GM21723 (cell line): ENCODE measurements around the gene ABHD4.
"Not testable (repeated sequence)": the region's sequence is repeated elsewhere in the genome, so short reads cannot be mapped to it uniquely, and the experiment has no call there.

ENCODE experiments used
- ATAC-seq: cut with Tn5 transposase; IDR thresholded peaks from one replicate; pipeline ENCODE4 v1.9.1; 2021; ENCODE audit warnings: mild to moderate bottlenecking, moderate library complexity; ENCODE audit not compliant: unreplicated experiment

Gene ABHD4

DNA sequence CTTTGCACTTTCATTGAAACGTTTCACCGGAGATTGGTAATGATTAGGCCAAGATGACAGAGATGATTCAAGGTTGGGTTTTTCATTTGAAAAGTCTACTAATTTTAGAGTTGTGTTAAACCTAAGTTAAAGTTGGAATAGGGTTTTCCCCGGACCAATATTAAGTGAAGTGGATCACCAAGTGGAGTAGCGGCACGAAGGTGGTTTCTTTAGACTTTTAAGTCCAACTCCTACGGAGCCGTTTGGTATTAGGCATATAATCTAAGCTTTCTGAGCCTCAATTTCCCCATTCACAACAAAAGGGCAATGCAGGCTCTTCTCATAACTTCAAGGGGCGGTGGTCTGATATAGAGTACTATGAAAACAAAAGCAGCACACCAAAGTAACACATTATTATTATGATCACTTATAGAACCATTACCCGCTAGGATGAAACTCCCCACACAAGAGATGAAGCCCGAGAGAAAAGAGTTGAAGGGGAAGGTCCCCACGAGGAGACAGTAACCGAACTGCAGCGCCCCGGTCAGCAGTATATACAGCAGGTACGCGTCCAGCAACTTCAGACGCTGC lies 9.5 kb upstream of the ABHD4 start:
- ATAC-seq = no peak

DNA sequence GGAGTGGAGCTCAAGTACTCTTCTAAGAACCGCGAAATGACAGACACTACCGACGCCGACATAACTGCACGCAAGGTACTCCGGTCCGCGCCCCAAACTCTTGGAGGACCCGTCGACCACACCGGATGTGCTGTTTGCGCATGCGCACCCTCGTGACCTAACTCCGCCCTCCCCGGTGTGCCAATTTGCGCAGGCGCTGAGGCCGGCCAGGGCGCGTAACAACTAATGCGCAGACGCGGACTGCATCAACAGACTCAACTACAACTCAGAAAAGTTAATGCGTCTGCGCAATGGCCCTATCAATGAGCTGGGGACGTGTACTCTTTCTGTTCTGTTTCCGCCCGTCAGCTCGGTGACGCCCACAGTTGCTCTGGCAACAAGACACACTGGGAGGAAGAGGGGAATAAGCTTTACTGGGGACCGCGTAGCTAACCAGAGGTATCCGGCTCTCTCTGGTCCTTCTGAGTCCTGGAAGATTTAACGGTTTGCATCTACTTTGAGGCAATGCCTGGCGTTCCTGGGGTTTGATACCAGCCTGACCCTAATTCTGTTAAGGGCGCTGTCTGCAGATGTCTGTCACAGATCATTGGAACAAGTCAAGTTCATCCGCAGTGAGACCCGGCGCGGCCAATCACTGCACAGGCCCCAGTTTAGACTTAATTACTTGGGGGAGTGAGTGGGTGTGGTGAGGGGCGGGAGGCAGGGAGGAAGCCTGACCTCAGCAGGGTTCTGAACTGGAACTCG lies 8.8 kb upstream of the ABHD4 start, which contains the start of gene DAD1:
DAD1 (minus strand) TSS at position 129 of the 744 bp plus-strand sequence; CDS start at position 62, 67 bp downstream.
- ATAC-seq = peak; percentile 92

DNA sequence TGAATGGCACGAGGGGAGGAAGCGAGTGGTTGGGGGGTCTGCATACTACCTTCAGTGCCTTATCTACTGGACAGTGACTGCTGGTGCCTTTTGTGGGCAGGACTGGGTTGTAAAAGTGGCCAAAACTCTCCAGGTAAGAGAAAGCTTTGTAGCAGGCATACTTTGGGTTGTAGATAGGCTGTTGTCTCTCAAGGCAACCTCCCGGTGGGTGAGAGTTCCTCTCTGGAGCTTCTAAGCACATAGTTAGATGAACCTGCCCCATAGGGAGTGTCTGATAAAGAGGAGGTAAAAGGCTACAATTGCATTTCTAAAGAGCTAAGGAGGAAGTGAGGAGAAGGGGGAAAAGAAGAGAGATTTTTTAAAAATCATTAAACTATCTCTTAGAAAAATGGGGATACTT lies 4.9 kb upstream of the ABHD4 start:
- no peak for ATAC-seq

DNA sequence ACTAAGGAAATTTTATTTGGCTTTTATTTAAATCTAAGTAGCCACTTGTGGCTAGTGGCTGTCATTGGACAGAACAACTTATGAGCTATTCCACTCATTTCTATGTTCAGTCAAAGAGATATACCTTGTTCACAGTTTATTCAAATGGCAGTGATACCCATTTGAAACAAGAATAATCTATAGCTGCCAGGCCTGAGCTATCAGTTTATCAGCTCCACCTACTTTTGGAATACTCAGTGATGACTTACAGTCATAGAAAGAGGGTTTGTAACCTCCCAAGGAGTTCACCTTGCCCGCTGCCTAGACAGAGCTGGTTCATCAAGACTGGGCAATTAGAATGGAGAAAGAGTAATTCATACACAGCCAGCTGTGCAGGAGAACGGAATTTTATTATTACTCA lies 4.5 kb upstream of the ABHD4 start:
- no peak for ATAC-seq

DNA sequence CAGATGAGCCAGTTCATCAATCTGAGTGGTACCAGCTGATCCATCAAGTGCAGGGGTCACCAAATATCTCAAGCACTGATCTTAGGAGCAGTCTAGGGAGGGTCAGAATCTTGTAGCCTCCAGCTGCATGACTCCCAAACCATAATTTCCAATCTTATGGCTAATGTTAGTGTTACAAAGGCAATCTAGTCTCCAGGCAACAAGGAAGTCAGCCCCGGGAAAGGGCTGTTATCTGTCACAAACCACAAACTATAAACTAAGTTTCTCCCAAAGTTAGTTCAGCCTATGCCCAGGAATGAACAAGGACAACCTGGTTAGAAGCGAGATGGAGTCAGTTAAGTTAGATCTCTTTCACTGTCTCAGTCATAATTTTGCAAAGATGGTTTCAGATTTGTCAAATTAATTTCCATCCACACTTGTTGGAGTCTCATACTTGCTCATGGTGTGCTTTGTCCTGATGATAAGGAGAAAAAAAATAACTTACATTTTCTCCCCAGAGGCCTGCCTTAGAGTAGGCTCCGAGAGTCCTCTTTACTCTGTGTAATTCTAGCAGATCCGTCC lies 3.9 kb upstream of the ABHD4 start:
- no peak for ATAC-seq

DNA sequence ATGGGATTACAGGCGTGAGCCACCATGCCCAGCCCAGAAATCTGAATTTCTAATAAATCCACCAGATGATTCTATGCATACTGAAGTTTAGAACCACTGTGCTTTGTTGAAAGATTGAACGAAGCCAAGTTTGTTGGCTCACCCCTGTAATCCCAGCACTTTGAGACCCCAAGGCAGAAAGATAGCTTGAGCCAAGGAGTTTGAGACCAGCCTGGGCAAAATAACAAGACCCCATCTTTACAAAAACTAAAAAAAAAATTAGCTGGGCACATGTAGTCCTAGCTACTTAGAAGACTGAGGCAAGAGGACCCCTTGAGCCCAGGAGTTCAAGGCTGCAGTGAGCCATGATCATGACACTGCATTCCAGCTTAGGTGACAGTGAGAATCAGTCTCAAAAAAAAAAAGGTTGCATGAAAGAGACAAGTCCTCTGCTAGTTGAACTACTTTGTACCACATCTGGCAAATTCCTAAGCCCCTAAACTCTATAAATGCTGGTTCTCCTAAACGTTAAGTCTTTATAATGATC lies 1.7 kb upstream of the ABHD4 start:
- no peak for ATAC-seq

DNA sequence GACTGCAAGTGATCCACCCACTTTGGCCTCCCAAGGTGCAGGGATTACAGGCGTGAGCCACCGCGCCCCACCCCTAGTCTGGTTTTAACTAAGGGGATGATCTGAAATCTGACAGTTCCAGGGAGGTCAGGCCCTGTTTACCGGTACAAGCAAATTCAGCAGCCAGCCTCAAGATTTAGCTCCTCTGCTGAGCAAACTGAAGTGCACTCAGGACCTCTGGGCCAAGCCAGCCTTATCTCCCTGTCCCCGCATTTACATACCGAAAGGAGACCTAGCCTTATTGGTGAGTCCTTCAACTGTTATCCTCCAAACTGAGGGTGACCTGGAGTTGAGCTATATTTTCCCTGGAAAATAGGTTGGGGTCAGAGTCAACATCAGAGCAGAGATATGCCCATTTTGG lies 835 bp upstream of the ABHD4 start:
- no peak for ATAC-seq

DNA sequence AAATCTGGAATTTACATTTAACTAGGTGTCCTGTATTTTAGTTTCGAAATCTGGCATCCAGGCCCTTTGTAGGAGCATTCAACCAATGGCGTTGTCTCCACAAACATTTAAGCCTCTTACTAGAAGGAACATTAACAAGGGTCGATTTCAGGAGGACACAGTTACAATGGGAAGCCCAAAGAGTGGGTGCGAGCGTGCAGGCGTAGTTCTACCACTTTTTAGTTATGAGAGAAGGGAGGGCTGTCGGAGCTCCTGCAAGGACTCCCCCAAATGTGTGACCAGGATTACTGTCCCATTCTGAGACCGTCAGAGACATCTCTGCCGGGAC lies 365 bp upstream of the ABHD4 start:
- ATAC-seq = peak; percentile 34

DNA sequence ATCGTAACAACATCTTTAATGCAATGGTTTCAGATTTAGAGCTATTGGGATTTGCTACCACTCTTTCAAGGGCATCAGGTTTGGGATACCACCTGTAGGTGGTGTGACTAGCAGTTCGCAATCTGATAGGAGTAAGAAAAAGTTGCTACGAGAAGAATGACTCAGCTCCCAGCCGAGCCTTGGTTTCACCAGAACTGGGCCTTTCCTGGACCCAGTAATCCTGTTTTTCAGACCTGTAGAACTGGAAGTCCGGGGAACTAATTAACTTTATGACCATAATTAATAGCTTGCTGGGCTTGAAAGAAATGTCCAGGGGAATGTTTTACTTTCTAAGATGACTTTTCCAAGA lies 770 bp downstream of the ABHD4 start:
- peak; percentile 50 for ATAC-seq

DNA sequence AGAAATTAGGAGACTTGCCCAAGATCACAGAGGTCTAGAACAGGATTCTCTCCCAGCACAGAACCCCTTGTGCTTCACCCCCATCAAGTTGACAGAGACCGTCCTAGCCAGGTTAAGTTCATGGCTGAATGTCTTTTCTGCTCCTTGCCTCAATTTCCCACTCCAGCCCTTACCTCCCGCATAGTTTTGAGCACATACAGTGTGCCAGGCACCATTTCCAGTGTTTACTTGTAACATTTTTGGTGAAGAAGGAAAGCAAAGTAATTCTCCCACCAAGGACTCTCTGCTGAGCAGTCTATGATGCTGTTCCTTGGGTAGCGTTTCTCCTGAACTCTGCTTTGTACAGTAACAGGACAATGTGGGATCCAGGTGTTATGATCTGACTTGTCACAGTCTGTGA lies 1.2 kb downstream of the ABHD4 start:
- no peak for ATAC-seq

DNA sequence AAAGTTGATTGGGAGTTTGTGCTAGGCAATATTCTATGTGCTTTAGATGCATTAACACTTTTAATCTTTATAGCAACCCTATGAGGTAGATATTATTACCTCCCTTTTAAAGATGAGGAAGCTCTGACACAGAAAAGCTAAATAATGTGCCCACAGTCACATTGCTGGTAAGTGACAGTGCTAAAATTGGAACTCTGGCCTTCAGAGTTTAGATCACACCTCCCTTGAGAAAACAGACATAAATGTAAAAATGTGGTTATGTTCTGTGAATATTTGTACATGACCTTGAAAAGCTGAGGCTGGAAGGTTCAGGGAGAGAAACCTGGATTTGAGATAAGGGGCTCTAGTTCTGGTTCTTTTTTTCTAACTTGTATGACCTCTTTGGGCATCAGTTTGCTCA lies 1.9 kb downstream of the ABHD4 start:
- no peak for ATAC-seq

DNA sequence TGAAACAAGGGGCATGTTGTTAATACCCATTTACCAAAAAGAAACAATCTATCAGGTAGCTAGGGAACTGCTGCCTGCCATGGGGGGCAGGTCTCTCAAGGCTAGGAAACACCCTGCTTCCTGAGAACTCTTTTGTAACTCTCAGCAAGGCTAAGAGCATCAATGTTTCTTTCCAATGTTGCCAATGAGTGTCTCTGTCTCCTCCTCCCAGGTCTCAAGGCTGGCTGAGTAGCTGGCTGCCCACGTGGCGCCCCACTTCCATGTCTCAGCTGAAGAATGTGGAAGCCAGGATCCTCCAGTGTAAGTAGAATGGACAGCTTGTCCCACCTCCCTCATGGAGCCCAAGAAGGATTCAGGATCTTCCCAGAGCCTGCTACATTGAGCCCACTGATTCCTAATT lies 3.4 kb downstream of the ABHD4 start:
- no peak for ATAC-seq

DNA sequence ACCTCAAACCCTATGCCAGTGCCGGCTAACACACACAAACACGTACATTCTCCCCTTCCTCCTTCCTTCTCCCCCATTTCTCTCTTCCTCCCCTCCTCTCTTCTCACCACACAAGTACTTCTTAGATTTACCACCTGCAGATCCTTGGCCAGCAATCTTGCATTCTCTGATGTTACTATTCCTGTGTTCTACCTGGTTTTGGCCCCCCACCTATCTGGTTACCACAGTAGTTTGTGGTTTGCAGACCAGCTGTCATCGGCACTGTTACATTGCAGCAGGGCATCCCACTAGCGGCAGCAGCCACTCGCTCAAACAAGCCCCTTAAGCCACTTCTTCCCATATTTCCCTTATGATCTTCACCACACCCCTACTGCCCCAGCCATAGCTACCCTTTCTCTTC lies 3.9 kb downstream of the ABHD4 start:
- ATAC-seq = no peak

DNA sequence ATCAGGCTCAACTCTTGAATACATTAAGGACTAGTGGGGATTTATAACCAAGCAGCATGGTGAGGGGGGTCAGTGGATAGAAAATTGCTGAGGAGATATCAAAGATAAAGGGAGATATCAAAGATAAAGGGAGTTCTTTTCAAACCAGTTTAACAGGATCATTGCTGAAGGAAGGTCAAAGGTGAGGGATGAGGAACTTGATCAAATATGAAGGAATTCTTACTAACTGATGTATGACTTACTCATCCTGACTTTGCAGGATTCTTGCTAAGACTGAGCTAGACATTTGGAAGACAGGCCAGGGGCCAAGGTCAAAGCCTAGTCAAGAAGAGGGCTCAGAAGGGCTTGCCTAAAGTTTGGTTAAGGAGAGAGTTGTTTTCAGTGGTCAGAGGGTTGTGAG lies 4.8 kb downstream of the ABHD4 start:
- no peak for ATAC-seq

DNA sequence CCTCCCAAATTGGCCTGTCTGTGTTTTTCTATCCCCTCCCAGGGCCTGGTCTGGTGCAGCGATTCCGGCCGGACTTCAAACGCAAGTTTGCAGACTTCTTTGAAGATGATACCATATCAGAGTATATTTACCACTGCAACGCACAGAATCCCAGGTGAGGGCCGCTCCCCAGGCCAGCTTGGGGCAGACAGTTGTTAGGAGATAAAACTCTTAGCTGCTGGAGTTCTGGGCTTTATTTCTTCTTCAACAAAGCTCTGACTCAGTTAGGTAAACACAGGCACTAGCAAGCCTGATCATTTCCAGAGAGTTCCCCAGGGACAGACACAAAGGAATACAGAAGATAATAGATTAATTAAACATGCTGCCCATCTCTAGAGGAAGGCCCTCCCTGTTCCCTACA lies 8.3 kb downstream of the ABHD4 start:
- ATAC-seq = no peak

DNA sequence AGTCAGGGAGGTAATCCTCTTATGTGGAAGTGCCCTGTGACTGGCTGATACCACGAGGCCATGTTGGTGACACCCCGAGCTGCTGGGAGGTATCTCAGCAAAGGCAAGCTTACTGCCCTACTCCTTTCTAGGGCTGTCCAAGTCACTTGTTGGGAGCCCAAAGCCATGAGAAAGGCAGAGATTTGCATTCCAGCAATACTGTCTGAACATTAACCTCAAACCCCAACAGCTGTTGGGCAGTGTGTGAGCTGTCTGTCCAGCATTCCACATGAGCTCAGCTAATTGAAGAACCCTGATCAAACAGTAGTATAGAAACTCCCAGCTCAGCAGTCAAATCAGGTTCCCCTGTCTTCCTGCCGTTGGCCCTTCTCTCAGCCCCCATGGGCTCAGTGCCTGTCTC lies 9.2 kb downstream of the ABHD4 start:
- ATAC-seq = no peak

DNA sequence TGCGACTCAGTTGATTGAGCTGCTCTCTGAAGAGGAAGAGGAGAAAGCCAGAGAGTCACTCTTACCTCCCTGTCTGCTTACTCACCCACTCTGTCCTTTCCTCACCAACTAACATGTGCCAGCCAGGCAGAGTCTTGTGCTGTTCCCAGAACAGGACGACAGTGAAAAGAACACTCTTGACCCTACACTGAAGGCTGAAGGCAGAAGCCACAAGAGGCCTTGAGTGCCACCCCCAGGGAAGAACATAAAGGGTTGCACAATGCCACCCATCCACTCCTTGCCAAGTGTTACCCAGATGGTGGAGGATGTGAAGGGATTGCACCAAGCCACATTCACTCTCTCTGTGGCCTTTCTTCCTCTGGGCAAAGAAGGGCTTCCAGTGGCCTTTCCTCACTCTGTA lies 12.8 kb downstream of the ABHD4 start:
- no peak for ATAC-seq

DNA sequence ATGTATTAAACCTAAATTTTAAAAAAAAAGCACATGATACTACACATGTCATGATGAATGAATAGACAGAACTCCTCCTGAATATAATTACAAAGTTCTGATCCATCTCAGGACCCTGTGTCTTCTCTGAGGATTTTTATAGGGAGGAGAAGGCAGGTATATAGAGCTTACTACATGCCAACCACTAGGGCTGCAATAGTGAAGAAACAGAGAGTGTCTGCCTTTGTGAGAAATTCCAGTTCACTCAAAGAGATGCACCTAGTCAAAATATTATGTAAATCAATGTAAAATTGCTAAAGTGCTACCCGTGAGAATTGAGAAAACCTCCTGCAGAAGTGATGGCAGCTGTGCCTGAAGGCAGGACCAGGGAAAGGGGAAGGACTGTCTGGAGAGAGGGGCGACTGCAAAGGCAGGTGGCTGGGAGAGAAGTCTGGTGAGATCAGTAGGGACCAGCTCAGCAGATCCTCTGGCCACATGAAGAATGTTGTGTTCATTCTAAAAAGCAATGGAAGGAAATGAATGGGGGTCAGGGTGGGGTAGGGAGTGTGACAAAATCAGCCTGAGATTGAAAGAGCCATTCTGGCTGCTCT lies 15.1 kb downstream of the ABHD4 start:
- ATAC-seq = no peak

DNA sequence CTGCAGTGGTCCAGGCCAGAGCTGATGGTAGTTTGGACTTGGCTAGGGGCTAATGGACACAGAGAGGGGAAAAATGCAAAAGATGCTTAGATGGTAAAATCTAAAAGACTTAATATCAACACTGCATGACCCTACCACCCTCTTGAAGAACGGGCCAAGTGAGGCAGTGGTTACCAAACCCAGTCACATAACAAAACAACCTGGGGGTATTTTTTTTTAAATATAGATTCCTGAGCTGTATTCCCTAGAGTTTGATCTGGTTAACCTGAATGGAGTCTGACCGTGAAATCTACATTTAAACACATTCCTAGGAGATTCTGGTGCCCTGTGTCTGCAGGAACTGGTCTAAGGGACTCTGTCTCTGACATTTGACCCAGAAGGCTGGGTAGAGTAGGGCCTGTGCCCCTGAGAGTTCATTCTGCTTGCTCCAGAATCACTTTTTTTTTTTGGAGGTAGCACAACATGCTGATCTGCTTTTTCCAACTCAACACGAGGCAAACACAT lies 15.7 kb downstream of the ABHD4 start:
- no peak for ATAC-seq

DNA sequence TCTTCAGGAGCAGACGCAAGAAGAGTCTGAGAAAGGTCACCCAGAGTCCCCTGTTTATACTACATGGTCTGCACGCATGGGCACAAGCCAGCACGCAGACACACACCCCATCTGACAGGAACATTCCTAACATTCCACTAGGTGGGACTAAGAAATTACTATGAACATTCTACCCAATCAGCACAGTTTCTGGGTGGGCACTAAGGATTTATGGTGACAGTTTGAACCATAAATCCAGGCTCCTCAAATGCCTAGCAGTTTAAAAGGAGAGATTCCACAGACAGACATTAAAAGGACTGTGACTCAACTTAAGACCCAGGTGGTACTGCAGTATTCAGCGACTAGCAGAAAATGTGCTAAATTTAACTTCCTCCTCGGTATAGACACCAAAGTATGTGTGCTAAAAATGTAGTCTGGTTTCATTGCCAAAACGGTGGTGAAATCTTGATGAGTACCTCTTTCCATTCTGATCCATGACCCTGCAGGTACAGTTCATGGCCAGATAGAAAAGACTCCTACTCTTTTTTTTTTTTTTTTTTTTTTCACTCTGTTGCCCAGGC lies 16.2 kb downstream of the ABHD4 start:
- no peak for ATAC-seq

DNA sequence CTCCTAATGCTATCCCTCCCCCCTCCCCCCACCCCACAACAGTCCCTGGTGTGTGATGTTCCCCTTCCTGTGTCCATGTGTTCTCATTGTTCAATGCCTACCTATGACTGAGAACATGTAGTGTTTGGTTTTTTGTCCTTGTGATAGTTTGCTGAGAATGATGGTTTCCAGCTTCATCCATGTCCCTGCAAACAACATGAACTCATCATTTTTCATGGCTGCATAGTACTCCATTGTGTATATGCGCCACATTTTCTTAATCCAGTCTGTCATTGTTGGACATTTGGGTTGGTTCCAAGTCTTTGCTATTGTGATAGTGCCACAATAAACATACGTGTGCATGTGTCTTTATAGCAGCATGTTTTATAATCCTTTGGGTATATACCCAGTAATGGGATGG lies 17.7 kb downstream of the ABHD4 start:
- not testable (repeated sequence) for ATAC-seq

DNA sequence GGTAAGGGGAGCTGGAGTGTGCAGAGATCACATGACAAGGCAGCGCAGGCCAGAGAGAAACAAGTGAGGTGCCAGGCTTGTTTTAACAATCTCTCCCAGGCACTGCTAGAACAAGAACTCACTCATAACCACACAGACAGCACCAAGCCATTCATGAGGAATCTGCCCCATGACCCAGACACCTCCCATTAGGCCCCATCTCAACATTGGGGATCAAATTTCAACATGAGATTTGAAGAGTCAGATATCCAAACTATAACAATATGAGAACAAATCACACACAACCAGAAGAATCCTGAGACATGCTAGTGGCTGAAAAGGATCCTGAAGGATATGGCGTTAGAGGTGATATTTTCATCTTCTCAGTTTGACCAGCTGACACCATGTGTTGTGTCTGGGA lies 24.2 kb downstream of the ABHD4 start:
- ATAC-seq = no peak
